Measurements from ENCODE around the gene EPAS1.

The EPAS1 gene

GRCh38 chr2:46281939-46282338 is 15.3 kb upstream of the EPAS1 start:
- no peak for DNase-seq (ENCODE audit: low read depth)
- TF ChIP-seq CTCF (conservative IDR thresholded peaks at IDR 0.05; ENCODE audit: low read depth, low read length): no peak
- H3K4me3 ChIP-seq (ENCODE audit: low read length): no peak overlapping the region

- DNase-seq (ENCODE audit: low read depth): no peak
- no peak for TF ChIP-seq CTCF (conservative IDR thresholded peaks at IDR 0.05; ENCODE audit: low read depth, low read length)
- no peak overlapping the region for H3K4me3 ChIP-seq (ENCODE audit: low read length)
Measured at GRCh38 chr2:46283693-46284092, 13.5 kb upstream of the EPAS1 start.

GRCh38 chr2:46284260-46284659 is 12.9 kb upstream of the EPAS1 start:
- TF ChIP-seq CTCF (conservative IDR thresholded peaks at IDR 0.05; ENCODE audit: low read depth, low read length): no peak
- DNase-seq (ENCODE audit: low read depth): no peak
- no peak overlapping the region for H3K4me3 ChIP-seq (ENCODE audit: low read length)

- TF ChIP-seq CTCF (conservative IDR thresholded peaks at IDR 0.05; ENCODE audit: low read depth, low read length): no peak
- no peak for DNase-seq (ENCODE audit: low read depth)
Measured at GRCh38 chr2:46284796-46285195, 12.4 kb upstream of the EPAS1 start.

GRCh38 chr2:46286715-46287114 is 10.5 kb upstream of the EPAS1 start:
- no peak for DNase-seq (ENCODE audit: low read depth)
- TF ChIP-seq CTCF (conservative IDR thresholded peaks at IDR 0.05; ENCODE audit: low read depth, low read length): no peak
- H3K4me3 ChIP-seq (ENCODE audit: low read length): no peak overlapping the region

More at GRCh38 chr2:46284796-46285195, 12.4 kb upstream of the EPAS1 start:
- H3K4me3 ChIP-seq (ENCODE audit: low read length): no peak overlapping the region

GRCh38 chr2:46290078-46290477 is 7.1 kb upstream of the EPAS1 start:
- H3K4me3 ChIP-seq (ENCODE audit: low read length): no peak overlapping the region
- TF ChIP-seq CTCF (conservative IDR thresholded peaks at IDR 0.05; ENCODE audit: low read depth, low read length): no peak
- DNase-seq (ENCODE audit: low read depth): no peak

GRCh38 chr2:46293466-46293865 is 3.7 kb upstream of the EPAS1 start:
- H3K4me3 ChIP-seq (ENCODE audit: low read length): no peak overlapping the region
- no peak for TF ChIP-seq CTCF (conservative IDR thresholded peaks at IDR 0.05; ENCODE audit: low read depth, low read length)
- DNase-seq (ENCODE audit: low read depth): no peak

All from retinal pigment epithelial cell (primary cell).